Measurements from ENCODE around the gene TPCN2.

The TPCN2 gene

GRCh38 chr11:69154938-69155301, 106.2 kb downstream of the TPCN2 start:
- no peak for DNase-seq

- DNase-seq, result no peak
Observed at GRCh38 chr11:69155302-69156234, 106.8 kb downstream of the TPCN2 start, which contains the start of gene SMIM38. TSS of gene SMIM38 (plus strand) at chr11:69155935. CDS start at chr11:69157847, 1,912 bp downstream.

- DNase-seq, result no peak
Observed at GRCh38 chr11:69156235-69156639, 107.5 kb downstream of the TPCN2 start.

- DNase-seq, result peak; percentile 37 to 42
Observed at GRCh38 chr11:69156673-69157155, 108.0 kb downstream of the TPCN2 start.

GRCh38 chr11:69157156-69157821, 108.6 kb downstream of the TPCN2 start:
- peak; percentile 71 to 91 for DNase-seq

GRCh38 chr11:69157822-69158231, 109.1 kb downstream of the TPCN2 start:
- DNase-seq, result no peak

GRCh38 chr11:69158301-69159149, 109.8 kb downstream of the TPCN2 start:
- DNase-seq, result no peak

GRCh38 chr11:69159150-69159852, 110.6 kb downstream of the TPCN2 start:
- DNase-seq, result no peak

GRCh38 chr11:69160296-69161116, 111.8 kb downstream of the TPCN2 start:
- DNase-seq, result no peak

- no peak for DNase-seq
Observed at GRCh38 chr11:69161117-69161407, 112.3 kb downstream of the TPCN2 start.

- no peak for DNase-seq
Observed at GRCh38 chr11:69162505-69162904, 113.8 kb downstream of the TPCN2 start.

- no peak for DNase-seq
Observed at GRCh38 chr11:69163842-69164241, 115.1 kb downstream of the TPCN2 start.

GRCh38 chr11:69164824-69165223, 116.1 kb downstream of the TPCN2 start:
- DNase-seq, result no peak

- no peak for DNase-seq
Observed at GRCh38 chr11:69165775-69166174, 117.0 kb downstream of the TPCN2 start.

GRCh38 chr11:69166218-69167115, 117.7 kb downstream of the TPCN2 start:
- DNase-seq, result peak; percentile 89 to 91

GRCh38 chr11:69167130-69167915, 118.6 kb downstream of the TPCN2 start:
- peak in 1 of 2 experiments; percentile 9 for DNase-seq

GRCh38 chr11:69167916-69168691, 119.4 kb downstream of the TPCN2 start:
- no peak for DNase-seq

GRCh38 chr11:69169479-69169878, 120.7 kb downstream of the TPCN2 start:
- DNase-seq, result no peak

- DNase-seq, result peak; percentile 70 to 81
Observed at GRCh38 chr11:69170704-69171103, 122.0 kb downstream of the TPCN2 start.
